Fibroblast of upper back skin (primary cell): ENCODE measurements around the gene PRICKLE2.
A peak's percentile ranks its signal among the peaks of the same experiment; 100 is the strongest.

Source experiments
- DNase-seq: peaks from one replicate; pipeline ENCODE4 v3.0.0-alpha.2; 2013

PRICKLE2 gene

DNA sequence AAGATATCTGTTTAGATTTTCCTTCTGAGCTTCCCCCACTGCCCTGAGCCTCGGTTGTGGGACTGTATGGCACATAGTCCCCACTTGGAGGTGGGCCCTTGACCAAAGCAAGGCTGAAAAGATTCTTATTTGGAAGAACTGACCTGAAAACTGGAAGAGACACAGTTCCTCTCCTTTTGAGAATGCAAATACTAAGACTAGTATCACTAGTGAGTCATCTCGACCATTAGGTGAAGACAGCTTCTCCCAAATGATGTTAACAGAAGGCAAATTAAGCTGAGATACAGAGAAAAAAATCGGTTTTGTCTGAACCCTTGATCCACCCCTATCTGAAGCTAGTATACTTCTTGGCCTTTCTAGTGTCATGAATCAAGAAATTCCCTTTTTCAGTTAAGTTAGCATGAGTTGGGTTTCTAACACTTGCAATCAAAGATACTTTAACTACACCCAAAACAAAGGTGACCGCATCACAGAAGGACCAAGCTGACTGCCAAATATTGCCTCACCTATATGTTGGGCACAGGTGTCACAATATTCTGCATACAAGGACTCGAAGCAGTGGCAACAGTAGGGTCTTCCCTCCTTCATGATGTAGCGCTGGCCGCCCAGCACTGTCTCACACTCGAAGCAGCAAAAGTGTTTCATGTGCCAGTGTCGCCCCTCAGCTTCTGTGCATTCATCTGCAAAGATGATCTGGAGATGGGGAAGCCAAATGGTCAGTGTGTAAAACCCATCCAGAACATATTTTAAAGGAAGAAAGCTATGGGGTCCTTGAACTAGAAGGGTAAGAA lies 72.4 kb downstream of the PRICKLE2 start:
- DNase-seq = no peak

DNA sequence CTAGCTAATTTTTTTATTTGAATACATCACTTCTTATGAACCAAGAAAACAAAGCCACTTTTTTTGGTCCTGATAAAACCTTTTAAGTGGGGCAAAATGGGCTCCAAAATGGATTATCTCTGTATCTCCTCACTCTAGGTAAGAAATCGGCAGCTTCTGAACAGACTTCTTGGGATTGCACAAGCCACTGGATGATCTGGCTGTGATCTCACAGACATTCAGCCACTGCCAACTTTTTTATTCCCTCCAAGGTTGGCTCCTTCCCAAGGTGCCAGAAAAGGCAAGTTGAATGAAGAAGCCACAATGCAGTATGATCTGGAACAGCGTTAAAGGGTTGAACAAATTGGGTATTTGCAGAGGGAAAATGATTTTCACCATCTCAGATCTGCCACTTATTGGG lies 73.2 kb downstream of the PRICKLE2 start:
- peak; percentile 89 for DNase-seq

- no peak for DNase-seq
Observed at GRCh38 chr3:64151342-64151871, 73.9 kb downstream of the PRICKLE2 start.

GRCh38 chr3:64150623-64151207 lies 74.6 kb downstream of the PRICKLE2 start:
- DNase-seq = peak; percentile 85

- DNase-seq = no peak
Observed at GRCh38 chr3:64149886-64150285, 75.4 kb downstream of the PRICKLE2 start.

DNA sequence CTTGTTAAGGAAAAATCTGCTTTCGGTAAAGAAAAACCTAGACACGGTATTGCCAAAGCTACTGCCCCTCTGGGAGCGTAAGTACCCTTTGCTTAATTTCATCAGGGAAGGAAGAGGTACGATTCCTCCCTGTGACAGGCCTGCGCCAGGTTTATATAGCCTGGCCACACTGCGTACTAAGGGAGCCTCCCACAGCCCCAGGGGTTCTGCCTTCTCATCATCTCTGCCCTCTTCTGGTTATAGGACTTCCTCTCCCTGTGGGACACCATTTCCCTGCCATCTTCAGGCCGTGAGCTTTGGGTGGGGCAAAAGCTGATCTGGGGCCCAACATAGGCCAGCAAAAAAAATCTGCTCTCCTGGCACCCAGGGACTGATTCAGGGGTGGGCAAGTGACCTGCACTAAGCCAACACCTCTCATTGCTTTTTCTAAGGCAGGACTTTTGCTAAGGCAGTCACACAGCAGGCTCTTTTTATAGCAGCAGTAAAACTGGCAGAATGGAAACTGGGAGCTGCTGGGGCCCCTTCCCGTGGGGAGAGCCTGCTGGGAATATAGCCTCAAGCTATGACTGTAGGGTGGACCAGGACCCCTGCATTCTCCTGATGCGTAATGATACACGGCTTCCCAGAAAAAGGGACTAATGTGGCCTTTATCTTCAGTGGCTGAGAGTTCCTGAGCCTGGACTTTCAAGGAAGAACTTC lies 76.2 kb downstream of the PRICKLE2 start:
- no peak for DNase-seq

- no peak for DNase-seq
Observed at GRCh38 chr3:64147211-64147610, 78.1 kb downstream of the PRICKLE2 start.

- DNase-seq = no peak
Observed at GRCh38 chr3:64145438-64145837, 79.8 kb downstream of the PRICKLE2 start.

- DNase-seq = no peak
Observed at GRCh38 chr3:64144241-64144900, 80.9 kb downstream of the PRICKLE2 start.

DNA sequence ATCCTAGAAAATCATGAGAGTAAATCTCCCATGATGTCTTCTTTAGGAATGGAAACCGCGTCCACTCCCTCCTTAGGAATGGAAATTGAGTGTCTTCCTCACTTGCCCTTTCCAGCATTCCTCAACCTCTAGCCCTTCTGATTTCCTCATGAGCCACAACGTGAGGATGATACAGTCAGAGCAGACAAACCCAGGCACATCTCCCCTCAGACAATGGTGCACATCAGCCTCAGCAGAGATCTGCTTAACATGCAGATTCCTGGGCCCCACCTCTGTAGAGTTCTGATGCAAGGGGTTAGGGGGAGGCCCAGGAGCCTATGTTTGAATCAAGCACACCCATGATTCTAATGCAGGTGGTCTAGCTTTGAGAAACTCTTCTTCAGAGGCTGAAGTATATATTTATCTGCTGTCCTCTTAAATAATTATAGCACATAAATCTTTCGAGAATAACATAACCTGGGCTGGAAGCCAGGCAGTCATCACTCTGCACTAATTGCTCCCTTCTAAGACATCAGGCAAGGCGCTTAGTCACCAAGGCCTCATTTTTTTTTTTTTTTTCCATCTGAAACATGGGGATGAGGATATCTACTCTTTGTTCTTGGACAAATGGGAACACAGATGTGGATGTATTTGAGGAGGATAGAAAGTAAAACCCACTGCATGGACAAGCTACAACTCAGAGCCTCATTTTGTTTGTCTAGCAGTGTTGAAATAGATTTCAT lies 81.7 kb downstream of the PRICKLE2 start:
- peak; percentile 93 for DNase-seq

DNA sequence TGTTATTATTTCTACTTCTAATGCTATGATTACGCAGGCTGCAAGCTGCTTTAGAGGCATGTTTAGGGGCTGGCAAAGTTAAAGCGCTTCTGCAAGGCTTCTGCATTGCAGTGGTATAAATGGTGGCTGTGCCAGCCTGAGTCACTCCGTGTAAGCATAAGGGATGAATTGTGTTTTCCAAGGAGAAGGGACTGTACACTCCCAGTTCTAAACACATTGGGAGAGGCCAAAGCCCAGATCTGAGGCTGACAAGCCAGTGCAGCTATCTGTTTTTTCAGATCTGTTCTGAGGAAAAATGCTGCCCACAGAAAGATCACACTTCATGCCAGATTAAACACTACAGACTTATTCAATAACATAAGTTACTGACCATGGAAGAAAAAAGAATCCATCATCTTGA lies 83.8 kb downstream of the PRICKLE2 start:
- no peak for DNase-seq

GRCh38 chr3:64140651-64141050 lies 84.6 kb downstream of the PRICKLE2 start:
- DNase-seq = no peak

DNA sequence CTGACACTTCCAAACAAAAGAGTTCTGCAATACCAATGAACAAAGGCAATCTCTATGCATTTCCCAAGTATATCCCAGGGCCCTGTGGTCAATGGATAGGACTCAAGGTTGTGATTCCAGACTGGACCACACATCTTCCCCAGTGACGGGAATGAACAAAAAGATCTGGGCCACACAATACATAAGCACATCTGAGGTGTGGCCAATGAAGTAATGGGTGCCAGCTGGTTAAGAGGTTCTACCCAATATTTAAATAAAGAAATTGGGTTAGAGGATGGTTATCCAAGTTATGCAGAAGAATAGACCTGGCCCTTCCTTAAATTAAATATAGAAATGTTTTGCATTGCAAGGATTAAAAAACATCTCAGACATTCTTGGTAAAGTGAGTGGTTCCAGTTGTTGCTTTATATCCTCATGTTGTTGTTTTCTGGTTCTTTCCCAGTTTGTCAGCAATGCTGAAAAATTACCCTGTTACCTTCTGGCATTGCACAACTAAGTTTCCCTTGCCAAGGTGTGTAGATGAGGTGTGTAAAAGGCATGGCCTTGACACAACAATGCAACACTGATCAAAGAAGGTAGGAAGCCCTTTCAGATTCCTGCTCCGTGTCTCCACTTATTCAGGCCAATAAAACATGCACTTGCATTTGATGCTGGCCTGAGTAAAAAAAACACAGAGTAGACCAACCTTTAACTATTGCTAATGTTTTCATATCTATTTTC lies 86.5 kb downstream of the PRICKLE2 start:
- no peak for DNase-seq

DNA sequence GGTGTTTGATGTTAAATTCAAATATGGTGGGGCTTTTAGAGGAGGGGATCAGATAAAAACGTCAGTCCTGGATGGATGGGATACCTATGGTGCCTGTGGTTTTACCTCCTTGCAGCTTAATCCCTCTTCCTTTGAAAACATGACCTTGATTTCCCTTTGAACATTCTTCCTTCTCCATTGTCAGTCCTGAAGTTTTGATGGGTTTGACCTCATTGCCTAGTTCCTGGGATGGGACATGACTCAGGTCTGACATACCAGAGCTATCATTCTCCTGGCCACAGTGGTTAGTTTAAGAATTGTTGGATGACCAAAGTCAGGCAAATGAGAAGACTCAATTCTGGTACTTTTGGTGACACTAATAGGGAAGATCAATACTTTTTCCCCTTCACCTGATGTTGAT lies 87.2 kb downstream of the PRICKLE2 start:
- peak; percentile 31 for DNase-seq

- no peak for DNase-seq
Observed at GRCh38 chr3:64134882-64135281, 90.4 kb downstream of the PRICKLE2 start.

DNA sequence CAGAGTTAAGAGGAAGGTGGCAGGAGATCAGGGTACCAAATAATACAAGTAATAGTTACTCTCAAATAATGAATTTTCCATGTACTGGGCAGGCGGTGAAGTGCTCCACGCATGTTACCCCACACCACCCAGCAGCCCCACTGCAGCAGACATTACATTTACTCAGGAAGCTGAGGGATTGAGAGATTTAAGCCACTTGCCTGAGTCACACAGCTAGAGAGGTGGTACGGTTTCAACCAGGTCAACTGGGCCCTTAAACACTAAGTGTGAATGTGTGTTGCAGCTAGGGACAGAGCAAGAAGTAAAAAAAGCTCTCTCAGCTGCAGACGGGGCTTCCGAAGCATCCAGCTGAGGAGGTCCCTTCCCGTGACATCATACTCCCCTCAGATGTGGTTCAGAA lies 91.3 kb downstream of the PRICKLE2 start:
- DNase-seq = no peak

DNA sequence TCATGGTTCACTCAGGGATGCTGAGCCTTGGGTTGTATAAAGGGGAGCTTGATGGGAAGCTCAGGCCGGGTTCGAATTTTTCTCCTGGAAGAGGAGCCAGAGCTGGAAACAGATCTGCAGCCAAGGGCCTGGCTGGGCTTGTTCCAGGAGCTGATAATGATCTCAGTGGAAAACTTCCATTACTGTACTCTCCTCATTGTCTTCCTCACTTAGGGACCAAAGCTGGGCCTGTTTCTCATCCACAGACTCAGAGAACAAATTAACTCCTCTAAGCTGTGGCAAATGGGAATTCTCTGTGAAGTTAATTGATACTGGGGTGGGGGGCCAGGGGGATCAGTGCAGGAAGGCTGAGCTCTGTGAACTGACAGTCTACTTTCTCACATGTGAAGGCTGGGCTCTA lies 92.0 kb downstream of the PRICKLE2 start:
- DNase-seq = no peak

- no peak for DNase-seq
Observed at GRCh38 chr3:64131725-64132469, 93.4 kb downstream of the PRICKLE2 start.

GRCh38 chr3:64130436-64130835 lies 94.8 kb downstream of the PRICKLE2 start:
- no peak for DNase-seq

- no peak for DNase-seq
Observed at GRCh38 chr3:64129581-64129980, 95.7 kb downstream of the PRICKLE2 start.

GRCh38 chr3:64129106-64129505 lies 96.2 kb downstream of the PRICKLE2 start:
- DNase-seq = no peak
